TTC549 (cell line): ENCODE measurements around the gene ZNF205.
"Not testable (repeated sequence)": the region's sequence is repeated elsewhere in the genome, so short reads cannot be mapped to it uniquely, and the experiment has no call there.

ENCODE experiments used
- FAIRE-seq: peaks from 2 replicates; lab custom pipeline; 2012; peaks lifted over from hg19 to GRCh38; lab: Jason Lieb, UNC

The ZNF205 gene

DNA sequence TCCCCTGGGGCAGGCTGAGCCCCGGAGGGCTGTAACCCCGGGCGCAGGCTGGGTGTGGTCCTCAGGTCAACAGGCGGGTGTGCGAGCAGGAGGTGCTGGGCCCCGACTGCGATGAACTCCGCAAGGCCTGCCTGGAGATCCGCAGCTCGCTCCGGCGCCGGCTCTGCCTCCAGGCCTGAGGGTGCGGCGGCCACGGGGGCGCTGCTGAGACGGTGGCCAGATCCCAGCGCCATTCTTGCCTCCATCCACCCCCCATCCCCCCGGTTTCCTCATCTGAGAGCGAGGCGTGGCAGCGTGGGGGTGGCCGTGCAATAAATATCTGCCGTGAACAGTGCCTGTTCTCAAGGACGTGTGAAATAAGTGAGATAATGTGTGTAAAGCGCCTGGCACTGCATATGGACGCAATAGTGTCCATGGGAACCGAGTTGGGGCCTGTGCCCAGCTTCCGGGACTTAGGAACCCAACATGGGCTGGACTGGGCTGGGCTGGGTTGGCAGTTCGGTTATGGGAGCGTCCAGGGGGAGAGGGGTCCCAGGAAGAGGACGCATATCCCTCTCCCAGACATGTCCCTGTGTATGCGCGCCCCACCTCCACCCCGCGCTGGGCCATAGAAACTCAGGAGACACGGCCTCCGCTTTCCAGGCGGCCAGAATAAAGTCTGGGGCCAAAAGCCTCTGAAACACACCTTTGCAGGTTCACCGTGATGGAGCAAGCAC, 37.4 kb downstream of the ZNF205 start:
- no peak for FAIRE-seq

- FAIRE-seq: peak; percentile 58
Observed at GRCh38 chr16:3150346-3151218, 38.2 kb downstream of the ZNF205 start.

GRCh38 chr16:3152027-3152276, 39.6 kb downstream of the ZNF205 start:
- no peak for FAIRE-seq

- no peak for FAIRE-seq
Observed at GRCh38 chr16:3152277-3152990, 40.0 kb downstream of the ZNF205 start.

GRCh38 chr16:3152991-3153368, 40.6 kb downstream of the ZNF205 start:
- no peak for FAIRE-seq

DNA sequence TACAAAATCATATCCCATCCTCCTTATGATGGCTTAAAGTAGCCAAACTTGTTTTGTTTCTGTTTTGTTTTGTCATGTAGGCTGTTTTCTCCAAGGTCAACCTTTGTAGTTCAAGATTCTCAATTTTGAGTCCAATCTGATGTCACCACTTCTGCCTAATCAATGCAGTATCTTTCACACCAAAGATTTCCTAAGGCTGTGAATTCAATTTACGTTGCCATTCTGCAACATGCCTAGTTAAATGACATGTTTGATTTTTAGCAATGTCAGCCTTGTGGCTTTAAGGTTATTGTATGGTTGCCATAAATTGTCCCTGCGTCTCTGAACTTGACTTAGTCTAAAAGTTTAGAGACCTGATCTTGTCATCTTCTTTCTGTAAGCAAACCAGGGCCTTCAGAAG, 42.8 kb downstream of the ZNF205 start:
- FAIRE-seq: no peak

DNA sequence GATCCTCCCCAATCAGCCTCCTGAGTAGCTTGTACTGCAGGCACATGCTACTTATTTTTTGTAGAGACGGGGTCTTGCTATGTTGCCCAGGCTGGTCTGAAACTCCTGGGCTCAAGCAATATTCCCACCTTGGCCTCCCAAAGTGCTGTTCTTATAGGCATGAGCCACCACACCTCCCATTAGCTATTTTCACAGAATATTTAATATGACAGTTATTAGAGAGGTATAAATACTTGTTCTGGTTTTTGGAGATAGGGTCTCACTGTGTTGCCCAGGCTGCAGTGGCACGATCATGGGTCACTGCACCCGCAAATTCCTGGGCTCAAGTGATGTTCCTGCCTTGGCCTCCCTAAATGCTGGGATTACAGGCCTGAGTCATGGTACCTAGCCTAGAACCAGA, 43.6 kb downstream of the ZNF205 start:
- FAIRE-seq: no peak

DNA sequence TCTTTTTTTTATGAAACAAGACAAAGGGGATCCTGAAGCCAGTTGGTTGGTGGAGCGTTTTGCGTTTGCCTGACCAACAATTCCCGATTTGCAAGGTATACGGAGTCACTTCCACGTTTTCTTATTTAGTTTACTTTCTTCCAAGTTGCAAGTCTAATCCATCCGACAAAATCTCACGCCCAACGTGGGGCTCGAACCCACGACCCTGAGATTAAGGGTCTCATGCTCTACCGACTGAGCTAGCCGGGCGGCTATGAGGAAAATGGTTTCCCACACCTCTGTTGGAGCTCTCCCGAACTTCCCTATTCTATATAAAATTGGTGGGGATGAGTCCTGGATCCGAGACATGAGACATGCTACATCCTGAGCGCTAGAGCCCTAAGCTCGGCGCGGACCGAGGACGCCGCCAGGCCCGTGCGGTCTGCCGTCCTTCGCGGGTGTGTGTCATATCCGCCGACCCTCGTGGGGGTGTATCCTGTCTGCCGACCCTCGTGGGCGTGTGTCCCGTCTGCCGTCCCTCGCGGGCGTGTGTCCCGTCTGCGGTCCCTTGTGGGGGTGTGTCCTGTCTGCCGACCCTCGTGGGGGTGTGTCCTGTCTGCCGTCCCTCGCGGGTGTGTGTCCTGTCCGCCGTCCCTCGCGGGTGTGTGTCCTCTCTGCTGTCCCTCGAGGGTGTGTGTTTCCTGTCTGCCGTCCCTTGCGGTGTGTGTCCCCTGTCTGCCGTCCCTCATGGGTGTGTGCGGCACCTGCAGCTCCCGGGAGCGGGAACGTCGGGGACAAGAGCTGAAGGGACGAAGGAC, 45.0 kb downstream of the ZNF205 start:
- FAIRE-seq: peak; percentile 70

DNA sequence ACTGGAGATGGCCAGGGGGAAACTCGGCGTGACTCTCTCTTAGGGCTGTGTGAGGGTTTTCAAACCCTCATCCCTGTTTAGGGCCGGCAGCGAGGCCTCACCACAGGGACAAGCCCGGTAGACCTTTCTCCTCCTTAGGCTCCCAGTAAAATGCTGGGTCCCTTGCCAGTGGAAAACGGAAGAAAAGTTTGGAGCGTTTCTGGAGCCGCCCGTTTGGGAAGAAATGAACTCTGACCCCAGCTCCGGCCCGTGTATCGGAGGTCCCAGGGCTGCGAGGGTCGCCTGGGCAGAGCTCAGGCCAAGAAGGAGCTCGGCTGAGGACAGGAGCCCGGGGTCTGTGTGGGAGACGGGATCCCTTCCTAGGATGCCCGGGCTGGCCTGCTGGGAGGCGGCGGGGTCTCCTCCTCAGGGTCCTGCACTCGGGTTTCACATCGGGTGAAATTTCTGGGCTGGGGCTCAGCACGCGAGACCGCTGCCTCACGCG, 45.7 kb downstream of the ZNF205 start:
- FAIRE-seq: no peak

DNA sequence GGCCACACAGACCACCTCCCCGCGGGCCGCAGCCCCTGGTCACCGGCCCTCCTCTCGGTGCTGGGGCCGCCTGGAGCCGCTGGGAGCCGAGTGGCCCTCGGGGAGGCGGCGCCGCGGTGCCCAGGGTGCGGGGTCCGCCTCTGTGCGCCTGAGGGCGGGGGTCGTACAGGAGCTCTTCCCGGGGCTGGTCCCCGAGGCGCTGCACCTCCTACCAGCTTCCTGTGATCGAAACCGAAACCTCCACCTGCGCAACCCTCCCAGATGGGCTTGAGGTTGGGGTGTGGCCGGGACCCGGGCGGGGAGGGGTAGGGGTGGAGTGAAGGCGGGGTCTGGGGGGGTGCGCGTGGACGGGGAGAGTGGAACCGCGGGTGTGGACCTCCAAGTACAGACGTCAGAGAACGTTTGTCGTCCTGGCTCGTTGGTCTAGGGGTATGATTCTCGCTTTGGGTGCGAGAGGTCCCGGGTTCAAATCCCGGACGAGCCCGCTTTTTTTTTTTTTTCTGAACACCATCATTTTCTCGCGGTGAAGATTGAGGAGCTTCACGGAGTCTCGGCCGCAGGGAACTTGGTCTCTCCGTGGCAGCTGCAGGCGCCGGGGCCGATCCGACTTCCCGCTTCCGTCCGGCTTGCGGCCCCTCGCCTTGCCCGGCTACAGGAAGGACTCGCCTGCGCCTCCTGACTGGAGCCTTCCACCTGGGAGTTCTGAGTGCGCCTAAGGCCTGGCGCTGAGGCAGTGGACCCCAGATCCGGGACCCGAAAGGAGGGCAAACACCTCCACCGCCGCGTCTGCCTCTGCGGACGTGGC, 46.3 kb downstream of the ZNF205 start:
- FAIRE-seq: no peak

DNA sequence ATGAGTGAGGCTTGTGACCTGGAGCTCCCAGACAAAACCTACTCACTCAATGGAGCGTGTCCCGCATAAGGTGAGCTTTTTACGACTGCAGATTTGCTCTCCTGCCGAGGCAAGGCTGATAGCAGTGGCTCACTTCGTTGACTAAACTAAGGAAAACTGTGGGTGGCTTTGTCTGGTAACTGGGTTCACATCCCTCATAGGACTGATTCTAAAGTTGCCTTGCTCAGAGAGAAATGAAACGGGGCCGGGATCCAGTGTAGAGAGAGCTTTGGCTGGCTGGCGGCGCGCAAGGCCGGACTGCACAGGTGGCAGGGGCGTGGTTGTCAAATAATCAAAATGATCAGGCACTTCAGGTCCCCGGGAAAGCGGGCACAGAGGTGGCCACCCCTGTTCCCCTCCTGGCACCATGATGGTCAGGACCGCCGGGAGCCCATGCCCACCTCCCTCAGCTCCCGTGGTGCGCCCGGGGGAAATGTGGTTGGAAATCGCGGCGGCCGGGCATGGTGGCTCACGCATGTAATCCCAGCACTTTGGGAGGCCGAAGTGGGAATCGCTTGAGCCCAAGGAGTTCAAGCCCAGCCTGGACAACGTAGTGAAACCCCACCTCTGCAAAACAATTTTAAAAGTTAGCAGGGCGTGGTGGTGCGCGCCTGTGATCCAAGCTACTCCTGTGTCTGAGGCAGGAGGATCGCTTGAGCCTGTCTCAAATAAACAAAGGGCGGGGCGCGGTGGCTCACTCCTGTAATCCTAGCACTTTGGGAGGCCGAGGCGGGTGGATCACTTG, 49.0 kb downstream of the ZNF205 start:
- FAIRE-seq: no peak

DNA sequence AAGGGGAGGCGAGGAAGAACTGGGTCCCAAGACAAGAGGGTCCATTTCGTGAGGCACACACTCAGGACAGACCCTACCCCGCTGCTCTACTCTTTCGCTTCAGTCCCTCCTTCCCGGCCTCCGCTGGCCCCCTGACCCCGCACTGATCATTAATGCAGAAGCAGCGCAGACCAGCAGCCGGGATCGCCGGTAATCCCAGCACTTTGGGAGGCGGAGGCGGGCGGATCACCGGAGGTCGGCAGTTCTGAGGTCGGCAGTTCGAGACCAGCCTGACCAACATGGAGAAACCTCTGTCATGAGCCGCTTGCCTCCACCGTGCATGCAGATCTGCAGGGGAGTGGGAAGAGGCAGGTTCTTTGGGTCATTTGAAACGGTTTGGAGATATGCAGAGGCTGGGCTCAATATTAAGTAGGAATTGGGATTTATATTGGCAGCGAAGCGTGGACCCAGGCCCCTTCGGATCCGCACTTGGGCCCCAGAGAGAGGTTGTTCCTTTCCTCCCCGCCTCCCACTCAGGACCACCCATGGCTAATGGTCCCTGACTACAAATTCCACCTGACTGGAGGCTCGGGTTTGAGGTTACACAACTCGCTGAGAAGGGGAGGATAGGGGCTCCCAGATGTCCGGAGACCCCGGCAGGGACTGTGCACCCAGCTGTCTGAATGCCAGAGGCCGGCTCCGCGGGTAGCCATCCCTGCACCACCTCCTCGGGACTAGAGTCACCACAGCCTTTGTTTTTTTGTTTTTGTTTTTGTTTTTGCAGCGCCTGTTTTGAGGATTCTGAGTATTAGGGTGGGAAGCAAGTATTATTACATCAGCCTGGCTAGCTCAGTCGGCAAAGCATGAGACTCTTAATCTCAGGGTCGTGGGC, 52.0 kb downstream of the ZNF205 start:
- FAIRE-seq: no peak

- FAIRE-seq: no peak
Observed at GRCh38 chr16:3165111-3165822, 52.9 kb downstream of the ZNF205 start.

DNA sequence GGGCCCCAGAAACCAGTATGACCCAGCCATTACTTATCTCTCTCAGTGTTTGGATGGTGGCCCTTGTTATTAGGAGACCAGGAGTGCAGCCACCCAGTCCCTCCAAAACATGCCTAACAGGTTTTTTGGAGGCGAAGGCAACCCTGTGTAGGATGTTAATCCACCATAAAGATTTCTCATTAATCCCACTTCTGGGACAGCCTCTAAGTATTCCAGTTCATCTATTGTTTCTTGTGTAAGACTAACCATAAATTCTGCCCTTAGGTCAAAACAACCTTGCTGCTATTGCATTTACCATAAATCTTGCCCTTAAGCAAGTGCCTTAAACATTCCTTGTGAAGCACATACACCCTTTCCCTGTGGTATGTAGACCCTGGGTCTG, 54.1 kb downstream of the ZNF205 start:
- no peak for FAIRE-seq

- FAIRE-seq: not testable (repeated sequence)
Observed at GRCh38 chr16:3168729-3169128, 56.3 kb downstream of the ZNF205 start.
